Measurements from ENCODE around the gene ANKRD52.

ANKRD52 gene

GRCh38 chr12:56189918-56190694 lies 68.1 kb downstream of the ANKRD52 start:
- Histone ChIP-seq H3K27ac (no peak overlapping the region), H3K36me3 (replicated peaks) (peaks cover 7% of the 10 kb centered on the region), H3K4me3 (ENCODE audit: low read depth, low read length) (peak overlapping the region; percentile 88), H3K27me3 (replicated peaks) (no peaks in the 10 kb centered on the region)
- DNase-seq, result peak; percentile 79
- in situ Hi-C loops (cut with HindIII; ENCODE audit: low pct_ligation_motif_present, low sequenced_read_pairs), result loop anchor here (5.0 kb wide), 1 partner anchor 73 kb away; the partner anchor contains the start of genes RPL41 and ZC3H10
- no peak for TF ChIP-seq CTCF (IDR thresholded peaks at IDR 0.05; ENCODE audit: low read depth, low read length, missing control alignments)

DNA sequence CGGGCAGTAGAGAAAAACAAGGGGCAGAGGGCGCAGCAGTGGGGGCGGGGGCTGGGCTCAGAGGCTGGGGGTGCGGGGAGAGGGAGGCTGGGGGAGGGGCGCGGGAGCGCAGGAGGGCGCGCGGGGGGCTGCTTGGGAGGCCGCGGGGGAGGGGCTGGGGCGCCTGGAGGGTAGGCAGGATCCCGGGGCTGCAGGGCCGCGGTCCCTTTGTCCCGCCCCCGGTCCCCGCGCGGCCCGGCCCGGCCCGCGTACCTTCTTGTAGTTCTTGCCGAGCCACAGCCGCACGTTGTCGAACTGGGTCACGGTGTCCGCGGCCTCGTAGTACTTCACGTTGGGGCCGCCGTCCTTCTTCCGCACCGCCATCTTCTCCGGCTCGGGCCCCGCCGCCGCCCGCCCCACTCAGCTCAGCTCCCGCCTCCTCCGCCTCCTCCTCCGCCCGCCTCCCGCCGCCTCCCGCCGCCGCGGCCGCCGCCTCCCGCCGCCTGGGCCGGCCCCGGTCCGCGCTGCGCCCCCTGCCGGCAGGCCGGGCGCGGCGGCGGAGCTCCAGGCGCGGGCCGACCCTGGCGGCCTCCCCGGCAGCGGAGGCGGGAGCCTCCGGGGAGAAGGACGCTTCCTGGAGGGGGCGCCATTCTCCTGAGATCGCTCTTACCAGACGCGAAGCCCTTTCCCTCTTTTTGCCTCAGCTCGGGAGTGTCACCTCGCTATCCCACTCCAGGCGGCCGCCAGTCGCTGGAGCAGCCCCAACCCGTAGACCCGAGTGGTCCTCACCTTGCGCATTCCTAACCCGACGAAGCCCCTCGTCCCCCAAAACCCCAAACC lies 68.9 kb downstream of the ANKRD52 start, which contains the start of gene SMARCC2:
SMARCC2 (minus strand) TSS at position 385 of the 819 bp plus-strand sequence; CDS start at position 363, 22 bp downstream.
- TF ChIP-seq CTCF (IDR thresholded peaks at IDR 0.05; ENCODE audit: low read depth, low read length, missing control alignments), result peak; percentile 74
- in situ Hi-C loops (cut with HindIII; ENCODE audit: low pct_ligation_motif_present, low sequenced_read_pairs), result loop anchor here (5.0 kb wide), 1 partner anchor 72 kb away; the partner anchor contains the start of genes RPL41 and ZC3H10
- H3K27ac ChIP-seq, result no peak within 1 kb of the TSS
- peak within 1 kb of the TSS; percentile 88 for H3K4me3 ChIP-seq (ENCODE audit: low read depth, low read length)
- no peaks in the 10 kb centered on the region for H3K27me3 ChIP-seq (replicated peaks)
- peaks cover 15% of the 10 kb centered on the region for H3K36me3 ChIP-seq (replicated peaks)
- DNase-seq, result peak; percentile 78

DNA sequence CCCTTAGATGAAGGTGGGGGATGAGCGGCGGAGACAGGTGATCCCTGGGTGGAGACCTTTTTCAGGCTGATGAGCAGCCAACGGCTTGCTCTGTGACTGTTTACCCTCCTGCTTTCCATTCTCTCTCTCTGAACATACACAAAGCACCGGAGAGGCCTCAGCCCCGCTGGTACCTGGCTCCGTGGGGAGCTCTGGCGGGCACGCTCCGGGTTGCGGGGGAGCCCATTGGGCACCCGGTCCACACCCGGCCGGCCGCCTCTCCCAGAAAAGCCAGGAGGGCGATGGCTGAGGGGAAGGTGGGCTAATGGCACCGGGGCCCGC lies 69.4 kb downstream of the ANKRD52 start:
- no peak overlapping the region for H3K27ac ChIP-seq
- no peaks in the 10 kb centered on the region for H3K27me3 ChIP-seq (replicated peaks)
- in situ Hi-C loops (cut with HindIII; ENCODE audit: low pct_ligation_motif_present, low sequenced_read_pairs), result loop anchor here (5.0 kb wide), 1 partner anchor 71 kb away; the partner anchor contains the start of genes RPL41 and ZC3H10
- TF ChIP-seq CTCF (IDR thresholded peaks at IDR 0.05; ENCODE audit: low read depth, low read length, missing control alignments), result no peak
- H3K36me3 ChIP-seq (replicated peaks), result peaks cover 21% of the 10 kb centered on the region
- no peak for DNase-seq
- H3K4me3 ChIP-seq (ENCODE audit: low read depth, low read length), result peak overlapping the region; percentile 76

DNA sequence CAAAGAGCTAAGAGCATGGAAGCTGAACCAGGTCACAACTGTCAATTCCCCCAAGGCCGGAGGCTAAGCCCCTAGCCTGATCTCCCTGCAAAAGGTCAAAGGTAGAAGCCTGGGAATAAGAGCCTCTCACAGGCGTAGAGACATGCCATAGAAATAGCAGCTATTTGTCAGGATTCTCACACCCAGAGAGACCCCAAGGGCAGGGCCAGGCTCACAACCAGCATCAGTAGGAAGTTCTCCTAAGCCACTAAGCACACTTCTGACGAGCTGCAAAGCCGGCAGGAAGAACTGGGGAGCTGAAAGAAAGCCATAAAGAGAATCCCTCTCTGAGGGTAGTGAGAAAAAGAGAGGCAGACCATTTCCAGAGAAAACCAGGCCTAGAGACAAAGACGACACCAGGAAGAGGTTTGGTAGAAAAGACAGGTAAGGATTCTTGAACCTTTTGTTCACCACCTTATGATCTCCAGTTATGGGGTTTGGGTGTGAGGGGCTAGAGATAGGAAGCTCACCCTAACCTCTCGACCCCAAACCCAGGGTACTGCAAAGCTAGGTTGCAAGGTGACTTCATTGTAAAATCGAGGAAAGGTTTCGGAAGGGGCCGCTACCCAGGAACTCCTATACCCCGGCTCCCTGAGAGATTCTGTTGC lies 69.9 kb downstream of the ANKRD52 start:
- Histone ChIP-seq H3K36me3 (replicated peaks) (peaks cover 25% of the 10 kb centered on the region), H3K27me3 (replicated peaks) (no peaks in the 10 kb centered on the region), H3K27ac (no peak overlapping the region), H3K4me3 (ENCODE audit: low read depth, low read length) (peak overlapping the region; percentile 76)
- no peak for DNase-seq
- no peak for TF ChIP-seq CTCF (IDR thresholded peaks at IDR 0.05; ENCODE audit: low read depth, low read length, missing control alignments)
- in situ Hi-C loops (cut with HindIII; ENCODE audit: low pct_ligation_motif_present, low sequenced_read_pairs), result loop anchor here (5.0 kb wide), 1 partner anchor 71 kb away; the partner anchor contains the start of genes RPL41 and ZC3H10
